Measurements from ENCODE around the gene BSG. TPM values are rescaled to one million over a fixed set of nuclear protein-coding genes. Genes with fewer than 3 reads are reported as not detected.
"Not testable (repeated sequence)": the region's sequence is repeated elsewhere in the genome, so short reads cannot be mapped to it uniquely, and the experiment has no call there.

BSG gene
- total and polyA plus RNA-seq, 7 experiments from 2014 or later = 109 to 349 (median 159) TPM

DNA sequence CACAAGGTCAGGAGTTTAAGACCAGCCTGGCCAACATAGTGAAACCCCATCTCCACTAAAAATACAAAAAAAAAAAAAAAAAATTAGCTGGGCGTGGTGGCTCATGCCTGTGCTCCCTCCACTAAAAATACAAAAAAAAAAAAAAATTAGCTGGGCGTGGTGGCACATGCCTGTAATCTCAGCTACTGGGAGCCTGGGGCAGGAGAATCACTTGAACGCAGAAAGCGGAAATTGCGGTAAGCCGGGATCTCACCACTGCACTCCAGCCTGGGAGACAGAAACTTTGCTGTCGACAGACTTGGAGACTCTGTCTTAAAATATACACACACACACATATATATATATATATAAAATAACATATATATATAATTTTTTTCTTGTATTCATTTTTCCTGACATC is 54.2 kb downstream of the BSG start:
- H3K4me3 ChIP-seq (ENCODE audit: low read length); H3K27ac ChIP-seq (ENCODE audit: low read depth, low read length); intact Hi-C loops (cut with micrococcal nuclease); H3K27me3 ChIP-seq (ENCODE audit: control insufficient read depth in 2 of 2, insufficient read depth in 2 of 2, low read length in 2 of 2); H3K9me3 Mint-ChIP-seq; H3K4me1 ChIP-seq (ENCODE audit: control insufficient read depth in 2 of 2, insufficient read depth in 2 of 2, low read length in 2 of 2); H3K27ac Mint-ChIP-seq; POLR2A ChIA-PET; H3K27me3 Mint-ChIP-seq; H3K4me3 Mint-ChIP-seq; DNase-seq; ATAC-seq; H3K9me3 ChIP-seq (ENCODE audit: control insufficient read depth in 2 of 3, low read length in 3 of 3): not testable (repeated sequence)
- Mint-ChIP-seq H3K4me1 (peaks cover 10 to 25% (median 19%) of the 10 kb centered on the region in 7 donors), H3K36me3 (peaks cover 4 to 26% (median 10%) of the 10 kb centered on the region in 5 donors)
- CTCF ChIA-PET = interaction anchor here (0.6 to 1.0 kb wide), 2 partner anchors 39 to 134 kb away, joined by 3 to 7 read pairs; no protein-coding TSS in a partner anchor
- peaks cover 0 to 80% (median 6%) of the 10 kb centered on the region in 3 experiments for H3K36me3 ChIP-seq (ENCODE audit: control insufficient read depth in 2 of 3, insufficient read depth in 3 of 3, low read length in 3 of 3)

DNA sequence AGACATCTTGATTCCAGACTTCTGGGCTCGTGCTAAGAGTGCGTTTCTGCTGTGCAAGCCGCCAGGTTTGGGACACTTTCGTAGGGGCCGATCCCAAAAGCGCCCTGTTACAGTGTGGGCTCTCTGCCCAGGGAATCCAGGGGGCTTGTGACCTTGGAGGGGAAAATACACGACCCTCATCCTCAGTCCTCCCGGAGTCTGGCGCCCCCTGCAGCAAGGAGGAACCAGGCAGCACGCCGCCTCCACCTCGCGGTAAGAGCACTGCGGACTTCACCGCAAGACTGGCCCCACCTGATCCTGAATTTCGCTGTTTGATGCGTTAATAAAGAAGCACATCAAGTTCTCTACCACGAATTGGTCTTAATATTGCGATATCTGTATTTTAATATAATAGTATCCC is 55.8 kb downstream of the BSG start:
- Histone ChIP-seq H3K9me3 (ENCODE audit: control insufficient read depth in 2 of 3, low read length in 3 of 3) (no peaks in the 10 kb centered on the region), H3K36me3 (ENCODE audit: control insufficient read depth in 2 of 3, insufficient read depth in 3 of 3, low read length in 3 of 3) (peaks cover 0 to 64% (median 6%) of the 10 kb centered on the region in 3 experiments), H3K27me3 (ENCODE audit: control insufficient read depth in 2 of 2, insufficient read depth in 2 of 2, low read length in 2 of 2) (no peaks in the 10 kb centered on the region), H3K4me3 (ENCODE audit: low read length) (no peak overlapping the region), H3K4me1 (ENCODE audit: control insufficient read depth in 2 of 2, insufficient read depth in 2 of 2, low read length in 2 of 2) (peaks cover 0 to 8% of the 10 kb centered on the region in 2 donors), H3K27ac (ENCODE audit: low read depth, low read length) (no peak overlapping the region)
- no peak overlapping the region for H3K27ac Mint-ChIP-seq
- ATAC-seq (no peak), DNase-seq (no peak)
- no peak overlapping the region for H3K4me3 Mint-ChIP-seq
- peaks cover 10 to 32% (median 19%) of the 10 kb centered on the region in 7 donors for H3K4me1 Mint-ChIP-seq
- no peaks in the 10 kb centered on the region for H3K27me3 Mint-ChIP-seq
- H3K9me3 Mint-ChIP-seq = peaks cover 0 to 2% (median 0%) of the 10 kb centered on the region in 11 donors
- CTCF ChIA-PET = interaction anchor here (0.7 kb wide), 1 partner anchor 27 kb away, joined by 4 read pairs; no protein-coding TSS in a partner anchor
- POLR2A ChIA-PET = no interaction called here
- peaks cover 4 to 26% (median 10%) of the 10 kb centered on the region in 5 donors for H3K36me3 Mint-ChIP-seq
- intact Hi-C loops (cut with micrococcal nuclease) = no loop called here

DNA sequence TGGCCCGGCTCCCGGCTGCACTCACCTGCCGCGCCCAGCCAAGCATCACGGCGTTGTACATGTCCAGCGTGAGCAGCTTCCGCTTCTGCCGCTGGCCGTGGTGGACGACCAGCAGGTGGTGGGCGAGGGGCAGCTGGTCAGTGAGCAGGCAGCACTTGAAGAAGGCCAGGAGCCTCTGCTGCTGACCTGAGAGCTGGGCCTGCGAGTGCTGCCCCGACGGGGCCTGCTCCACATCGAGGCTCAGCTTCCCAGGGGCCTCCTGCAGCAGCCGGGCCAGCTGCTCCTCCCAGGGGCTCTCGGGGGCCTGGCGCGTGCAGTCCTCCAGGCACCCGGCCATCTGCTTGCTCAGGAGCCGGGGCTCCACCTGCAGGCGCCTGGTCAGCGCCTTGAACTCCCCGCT is 57.1 kb downstream of the BSG start:
- CTCF ChIA-PET = not testable (repeated sequence)

DNA sequence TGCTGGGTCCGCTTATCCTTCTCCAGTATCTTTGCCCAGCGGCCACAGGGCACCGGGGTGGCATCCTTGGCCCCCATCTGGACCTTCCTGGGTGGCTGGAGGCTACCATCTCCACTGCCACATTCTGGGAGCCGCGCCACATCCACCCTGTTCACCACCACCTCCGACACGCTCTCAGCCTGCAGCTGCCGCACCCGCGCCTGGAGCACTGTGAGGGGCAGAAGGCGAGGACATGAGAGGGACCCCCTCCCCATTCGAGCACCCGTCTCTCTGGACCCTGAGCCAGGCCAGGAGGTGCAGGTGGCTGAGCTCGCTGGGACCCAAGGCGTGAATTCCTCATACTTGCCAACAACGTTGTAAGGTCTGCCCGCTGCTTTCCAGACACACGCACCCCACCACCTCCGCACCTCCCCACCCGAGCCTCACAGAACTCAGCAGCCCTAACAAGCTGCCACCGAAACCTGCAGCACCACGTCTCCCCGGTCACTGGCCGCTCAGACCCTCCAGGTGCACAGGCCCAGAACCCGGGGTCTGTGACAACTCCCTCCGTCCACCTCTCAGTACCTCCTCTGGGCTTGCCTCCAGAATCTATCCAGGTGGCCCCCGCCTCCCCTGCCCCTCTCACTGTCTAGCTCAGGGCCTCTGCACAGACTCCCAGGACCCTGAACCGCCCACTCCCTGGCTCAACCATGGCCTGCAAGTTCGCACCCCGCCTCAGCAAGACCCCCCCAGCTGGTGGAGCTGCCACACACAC is 57.7 kb downstream of the BSG start:
- H3K4me3 Mint-ChIP-seq = peak overlapping the region in 5 of 10 donors; percentile 16 to 95 (median 45)
- no peak for ATAC-seq
- H3K9me3 ChIP-seq (ENCODE audit: control insufficient read depth in 2 of 3, low read length in 3 of 3) = no peaks in the 10 kb centered on the region
- H3K4me1 ChIP-seq (ENCODE audit: control insufficient read depth in 2 of 2, insufficient read depth in 2 of 2, low read length in 2 of 2) = peaks cover 6 to 13% of the 10 kb centered on the region in 2 donors
- no peaks in the 10 kb centered on the region for H3K27me3 Mint-ChIP-seq
- no peaks in the 10 kb centered on the region for H3K27me3 ChIP-seq (ENCODE audit: control insufficient read depth in 2 of 2, insufficient read depth in 2 of 2, low read length in 2 of 2)
- H3K36me3 Mint-ChIP-seq = peaks cover 4 to 19% (median 10%) of the 10 kb centered on the region in 5 donors
- peaks cover 0 to 2% (median 0%) of the 10 kb centered on the region in 11 donors for H3K9me3 Mint-ChIP-seq
- peaks cover 18 to 42% (median 26%) of the 10 kb centered on the region in 7 donors for H3K4me1 Mint-ChIP-seq
- POLR2A ChIA-PET = interaction anchor here (1.2 to 2.0 kb wide), 2 partner anchors 8 to 30 kb away, joined by 3 to 5 read pairs; no protein-coding TSS in a partner anchor
- intact Hi-C loops (cut with micrococcal nuclease) = no loop called here
- no peak overlapping the region for H3K4me3 ChIP-seq (ENCODE audit: low read length)
- no peak for DNase-seq
- CTCF ChIA-PET = no interaction called here
- H3K36me3 ChIP-seq (ENCODE audit: control insufficient read depth in 2 of 3, insufficient read depth in 3 of 3, low read length in 3 of 3) = peaks cover 0 to 44% (median 6%) of the 10 kb centered on the region in 3 experiments
- peak overlapping the region in 2 of 9 donors; percentile 18 to 52 for H3K27ac Mint-ChIP-seq
- H3K27ac ChIP-seq (ENCODE audit: low read depth, low read length) = no peak overlapping the region

More for the DNA sequence above, 57.1 kb downstream of the BSG start:
- H3K27me3 ChIP-seq (ENCODE audit: control insufficient read depth in 2 of 2, insufficient read depth in 2 of 2, low read length in 2 of 2); H3K4me3 ChIP-seq (ENCODE audit: low read length); H3K9me3 Mint-ChIP-seq; H3K27me3 Mint-ChIP-seq; H3K27ac Mint-ChIP-seq; ATAC-seq; H3K27ac ChIP-seq (ENCODE audit: low read depth, low read length); DNase-seq; H3K9me3 ChIP-seq (ENCODE audit: control insufficient read depth in 2 of 3, low read length in 3 of 3); intact Hi-C loops (cut with micrococcal nuclease); H3K4me3 Mint-ChIP-seq: not testable (repeated sequence)
- Histone ChIP-seq H3K36me3 (ENCODE audit: control insufficient read depth in 2 of 3, insufficient read depth in 3 of 3, low read length in 3 of 3) (peaks cover 0 to 50% (median 6%) of the 10 kb centered on the region in 3 experiments), H3K4me1 (ENCODE audit: control insufficient read depth in 2 of 2, insufficient read depth in 2 of 2, low read length in 2 of 2) (peaks cover 6 to 13% of the 10 kb centered on the region in 2 donors)
- H3K36me3 Mint-ChIP-seq = peaks cover 4 to 19% (median 10%) of the 10 kb centered on the region in 5 donors
- H3K4me1 Mint-ChIP-seq = peaks cover 18 to 42% (median 26%) of the 10 kb centered on the region in 7 donors
- POLR2A ChIA-PET = interaction anchor here (1.2 kb wide), 1 partner anchor 9 kb away, joined by 3 read pairs; no protein-coding TSS in a partner anchor

DNA sequence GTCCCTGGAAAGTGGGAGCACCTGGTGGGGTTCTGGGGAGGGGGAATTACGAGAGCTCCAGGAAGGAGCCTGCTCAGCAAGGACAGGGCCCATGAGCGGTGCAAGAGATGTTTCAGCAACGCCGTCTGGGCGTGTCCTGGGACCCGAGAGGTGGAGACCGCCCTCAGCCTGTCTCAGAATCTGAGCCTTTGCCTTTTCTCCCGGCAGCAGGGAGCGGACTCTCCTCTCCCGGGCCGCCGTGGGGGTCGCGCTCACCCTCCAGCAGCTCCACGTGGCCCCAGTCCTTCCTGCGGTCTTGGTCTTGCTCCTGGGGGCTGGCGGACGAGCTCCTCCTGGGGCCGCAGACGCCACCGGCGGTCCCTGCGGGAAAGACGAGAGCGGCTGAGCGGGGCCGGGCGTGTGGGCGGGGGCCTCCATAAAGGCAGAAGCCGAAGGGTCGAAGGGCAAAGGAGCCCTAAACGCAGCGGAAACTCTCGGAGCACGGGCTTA is 60.2 kb downstream of the BSG start:
- DNase-seq (peak in 1 of 9 donors; percentile 67), ATAC-seq (no peak)
- Mint-ChIP-seq H3K27ac (peak overlapping the region; percentile 89 to 97 (median 93)), H3K36me3 (peaks cover 0 to 12% (median 5%) of the 10 kb centered on the region in 5 donors), H3K27me3 (no peaks in the 10 kb centered on the region), H3K4me1 (peaks cover 13 to 41% (median 24%) of the 10 kb centered on the region in 7 donors), H3K4me3 (peak overlapping the region; percentile 92 to 99 (median 97)), H3K9me3 (peaks cover 0 to 2% (median 0%) of the 10 kb centered on the region in 11 donors)
- Histone ChIP-seq H3K27ac (ENCODE audit: low read depth, low read length) (peak overlapping the region; percentile 78), H3K4me1 (ENCODE audit: control insufficient read depth in 2 of 2, insufficient read depth in 2 of 2, low read length in 2 of 2) (peaks cover 6 to 13% of the 10 kb centered on the region in 2 donors), H3K36me3 (ENCODE audit: control insufficient read depth in 2 of 3, insufficient read depth in 3 of 3, low read length in 3 of 3) (peaks cover 0 to 33% (median 6%) of the 10 kb centered on the region in 3 experiments), H3K27me3 (ENCODE audit: control insufficient read depth in 2 of 2, insufficient read depth in 2 of 2, low read length in 2 of 2) (no peaks in the 10 kb centered on the region), H3K4me3 (ENCODE audit: low read length) (peak overlapping the region; percentile 91), H3K9me3 (ENCODE audit: control insufficient read depth in 2 of 3, low read length in 3 of 3) (no peaks in the 10 kb centered on the region)
- ChIA-PET CTCF (interaction anchor here (1.4 kb wide), 1 partner anchor 49 kb away, joined by 3 read pairs; no protein-coding TSS in a partner anchor), POLR2A (interaction anchor here (0.6 to 2.5 kb wide), 5 partner anchors 19 to 31 kb away, joined by 3 to 18 read pairs (median 3); partner anchors contain the start of gene RNF126)
- intact Hi-C loops (cut with micrococcal nuclease) = loop anchor here (1.0 to 2.0 kb wide), 10 partner anchors 21 to 165 kb away; partner anchors contain the start of genes BSG (in 2 of the 2), PTBP1 (in 2 of the 2), CDC34 (in 1 of the 2) and HCN2 (in 1 of the 2)
